Activated CD4-positive, alpha-beta T cell treated with anti-CD3 and anti-CD28 coated beads, Interleukin-2, amount 50 U/mL, for 16 hours (primary cell): ENCODE data around the gene NRN1L.
"Not testable (repeated sequence)": the region's sequence is repeated elsewhere in the genome, so short reads cannot be mapped to it uniquely, and the experiment has no call there.

ENCODE experiments used
- DNase-seq: peaks from one replicate; pipeline ENCODE4 v3.0.0-alpha.2; 2020

The NRN1L gene

GRCh38 chr16:67861877-67862276 is 22.8 kb upstream of the NRN1L start:
- DNase-seq = no peak

DNA sequence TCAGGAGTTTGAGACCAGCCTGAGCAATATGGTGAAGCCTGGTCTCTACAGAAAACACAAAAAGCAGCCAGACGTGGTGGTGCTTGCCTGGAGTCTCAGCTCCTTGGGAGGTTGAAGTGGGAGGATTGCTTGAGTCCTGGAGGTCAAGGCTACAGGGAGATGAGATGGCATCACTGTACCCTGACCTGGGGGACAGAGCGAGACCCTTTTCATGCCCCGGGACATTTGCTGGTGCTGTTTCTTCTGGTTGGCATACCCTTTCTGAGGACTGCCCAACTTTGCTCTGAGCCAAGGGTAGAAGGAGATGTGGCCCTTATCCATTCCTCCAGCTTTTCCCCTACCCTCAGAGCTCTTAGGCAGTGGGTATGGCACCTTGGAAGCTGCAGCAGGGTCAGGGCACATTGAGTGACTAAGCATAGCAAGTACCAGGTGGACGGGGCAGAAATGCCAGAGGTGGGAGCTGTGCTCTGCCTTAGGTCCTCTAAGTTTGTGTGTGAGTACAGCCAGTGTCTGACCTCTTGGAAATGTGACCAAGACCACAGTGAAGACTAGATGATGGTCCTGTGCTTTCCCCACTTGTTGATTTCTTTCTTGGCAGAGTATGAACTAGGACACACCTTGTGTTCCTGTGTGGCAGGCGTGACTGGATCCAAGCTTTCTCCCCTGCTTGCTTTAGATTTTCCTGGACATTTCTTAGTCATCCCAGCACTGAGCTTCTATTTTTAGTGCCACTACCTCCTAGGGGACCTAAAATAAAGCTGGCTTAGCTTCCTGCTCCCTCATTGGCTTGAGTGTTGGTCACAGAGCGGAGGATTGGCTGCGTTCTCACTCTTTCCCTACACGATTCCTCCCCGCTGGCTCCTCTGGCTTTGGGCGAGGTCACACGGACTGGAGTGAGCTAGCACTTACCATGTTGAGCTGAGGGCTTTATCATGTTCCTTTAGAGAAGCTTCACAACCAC is 21.8 kb upstream of the NRN1L start:
- DNase-seq = no peak

GRCh38 chr16:67864044-67864443 is 20.6 kb upstream of the NRN1L start:
- DNase-seq = not testable (repeated sequence)

- DNase-seq = no peak
These were observed 20.1 kb upstream of the NRN1L start for GRCh38 chr16:67864594-67864993.

- DNase-seq = no peak
These were observed 19.4 kb upstream of the NRN1L start for GRCh38 chr16:67865318-67865717.

GRCh38 chr16:67868290-67868689 is 16.4 kb upstream of the NRN1L start:
- DNase-seq = no peak

DNA sequence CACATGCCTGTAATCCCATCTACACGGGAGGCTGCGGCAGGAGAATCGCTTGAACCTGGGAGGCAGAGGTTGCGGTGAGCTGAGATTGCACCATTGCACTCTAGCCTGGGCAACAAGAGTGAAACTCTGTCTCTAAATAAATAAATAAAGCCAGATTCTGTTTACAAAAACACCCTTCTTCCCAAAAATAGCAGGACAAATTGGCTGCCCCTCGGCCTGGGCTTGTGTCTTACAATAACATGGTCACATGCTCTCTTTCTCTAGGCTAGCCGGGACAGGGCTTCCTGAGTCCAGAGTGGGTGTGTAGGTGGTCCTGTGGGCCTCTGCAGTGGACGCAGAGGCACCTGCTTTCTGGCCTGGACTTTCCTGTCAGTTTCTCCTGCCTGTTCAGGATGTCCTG is 15.0 kb upstream of the NRN1L start:
- no peak for DNase-seq

- DNase-seq = no peak
These were observed 13.4 kb upstream of the NRN1L start for GRCh38 chr16:67871256-67871655.

GRCh38 chr16:67872131-67872630 is 12.5 kb upstream of the NRN1L start:
- no peak for DNase-seq

DNA sequence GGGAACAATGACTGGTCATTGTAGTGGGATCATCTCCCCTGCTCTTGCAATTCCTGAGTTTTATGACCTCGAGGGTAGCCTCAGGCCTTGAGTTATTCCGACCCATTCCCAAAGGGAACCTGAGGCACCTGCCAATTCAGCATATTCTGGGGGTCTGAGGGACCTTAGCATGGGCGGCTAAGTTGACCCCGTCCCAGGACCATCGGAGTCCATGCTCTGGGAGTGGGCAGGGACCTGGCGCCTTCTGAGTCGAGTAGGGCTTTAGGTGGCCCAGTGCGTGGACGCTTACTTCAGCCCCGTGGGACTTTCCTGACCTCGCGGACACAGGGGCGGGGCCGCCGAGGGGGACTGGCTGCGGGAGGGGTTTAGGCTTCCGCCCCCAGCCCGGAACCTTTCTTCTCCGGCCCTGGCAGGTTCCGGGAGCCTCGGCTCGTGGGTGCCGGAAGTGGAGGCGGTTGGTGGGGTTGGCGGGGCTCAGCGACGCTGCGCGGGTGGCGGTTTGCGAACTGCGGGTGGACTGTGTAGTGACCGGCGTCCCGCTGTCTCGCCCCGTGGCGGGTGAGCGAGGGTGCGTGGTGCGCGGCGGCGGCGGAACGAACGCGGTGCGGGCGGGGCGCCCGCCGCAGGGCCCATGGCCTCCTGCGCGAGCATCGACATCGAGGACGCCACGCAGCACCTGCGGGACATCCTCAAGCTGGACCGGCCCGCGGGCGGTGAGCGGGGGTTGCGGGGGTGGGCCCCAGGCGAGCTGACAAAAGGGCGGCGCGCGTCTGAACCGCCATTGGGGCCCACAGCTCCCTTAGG is 11.9 kb upstream of the NRN1L start, which contains the start of gene EDC4:
TSS of gene EDC4 (plus strand) at position 422 of the 804 bp plus-strand sequence. CDS start at position 632, 210 bp downstream.
- peak; percentile 90 for DNase-seq

DNA sequence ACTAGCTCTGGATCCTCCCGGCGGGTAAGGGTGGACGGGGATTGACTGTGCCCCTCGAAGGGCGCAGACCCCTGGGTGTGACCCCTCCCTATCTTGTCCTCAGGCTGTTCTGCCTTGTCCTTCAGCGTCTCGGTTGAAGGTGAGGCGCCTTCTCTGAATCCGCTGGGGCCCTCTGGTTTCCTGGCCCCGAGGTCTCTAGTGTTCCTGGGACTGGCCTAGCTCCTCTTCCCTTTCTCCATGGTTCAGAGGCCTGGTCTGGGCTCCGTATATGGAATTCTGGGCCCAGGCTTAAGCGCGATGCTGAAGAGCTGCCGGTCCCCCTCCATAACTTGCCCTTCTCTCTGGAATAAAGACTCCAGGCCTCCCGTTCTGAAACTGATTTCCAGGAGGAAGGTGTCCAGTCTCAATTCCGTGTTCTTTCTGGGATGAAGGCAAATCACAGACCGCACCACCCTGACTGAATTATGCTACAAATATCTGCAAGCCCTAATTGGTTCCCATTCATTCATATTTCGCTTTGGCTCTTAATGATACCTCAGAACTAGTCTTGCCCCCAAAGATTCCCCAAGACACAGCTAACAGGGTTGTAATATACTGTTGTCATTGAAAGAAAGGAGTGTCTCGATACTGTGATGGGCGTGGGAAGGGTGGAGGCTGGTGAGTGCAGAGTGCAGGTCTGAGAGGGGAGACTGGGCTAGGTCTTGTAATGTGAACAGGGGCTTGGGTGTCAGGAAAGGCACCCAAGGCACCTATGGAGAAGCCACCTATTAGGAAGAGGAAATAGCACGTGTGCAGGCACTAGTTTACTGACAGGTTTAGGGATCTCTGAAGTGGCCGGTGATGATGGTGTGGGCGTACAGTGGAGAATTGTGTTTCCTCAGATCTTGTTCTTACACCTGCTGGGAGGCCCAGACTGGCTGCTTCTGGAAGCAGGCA is 11.0 kb upstream of the NRN1L start:
- DNase-seq = peak; percentile 10

GRCh38 chr16:67874372-67874771 is 10.3 kb upstream of the NRN1L start:
- DNase-seq = no peak

GRCh38 chr16:67877064-67877463 is 7.6 kb upstream of the NRN1L start:
- DNase-seq = no peak

DNA sequence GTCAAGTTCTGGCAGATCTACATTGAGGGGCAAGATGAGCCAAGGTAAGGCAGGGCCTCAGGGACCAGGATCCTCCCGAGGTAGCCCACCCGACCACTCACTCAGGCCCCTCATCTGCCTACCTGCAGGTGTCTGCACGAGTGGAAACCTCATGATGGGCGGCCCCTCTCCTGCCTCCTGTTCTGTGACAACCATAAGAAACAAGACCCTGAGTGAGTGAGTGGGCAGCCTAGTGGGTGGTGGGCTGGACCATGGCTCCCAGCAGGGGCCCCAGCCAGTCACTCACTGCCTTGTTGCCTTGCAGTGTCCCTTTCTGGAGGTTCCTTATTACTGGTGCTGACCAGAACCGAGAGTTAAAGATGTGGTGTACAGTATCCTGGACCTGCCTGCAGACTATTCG is 6.5 kb upstream of the NRN1L start:
- DNase-seq = no peak

- no peak for DNase-seq
These were observed 5.8 kb upstream of the NRN1L start for GRCh38 chr16:67878846-67879245.

DNA sequence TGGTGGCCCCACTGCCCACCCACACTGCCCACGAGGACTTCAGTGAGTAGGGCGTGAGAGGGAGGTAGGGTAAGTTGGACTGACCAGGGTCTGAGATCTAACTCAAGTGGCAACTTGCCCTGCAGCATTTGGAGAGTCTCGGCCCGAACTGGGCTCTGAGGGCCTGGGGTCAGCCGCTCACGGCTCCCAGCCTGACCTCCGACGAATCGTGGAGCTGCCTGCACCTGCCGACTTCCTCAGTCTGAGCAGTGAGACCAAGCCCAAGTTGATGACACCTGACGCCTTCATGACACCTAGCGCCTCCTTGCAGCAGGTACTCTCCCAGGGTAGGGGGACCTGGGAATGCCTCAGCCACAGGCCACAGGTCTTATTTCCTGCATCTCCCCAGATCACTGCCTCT is 5.2 kb upstream of the NRN1L start:
- DNase-seq = no peak

- DNase-seq = no peak
These were observed 4.7 kb upstream of the NRN1L start for GRCh38 chr16:67879936-67880335.

- DNase-seq = no peak
These were observed 4.1 kb upstream of the NRN1L start for GRCh38 chr16:67880584-67880983.

- DNase-seq = no peak
These were observed 3.0 kb upstream of the NRN1L start for GRCh38 chr16:67881621-67882161.

DNA sequence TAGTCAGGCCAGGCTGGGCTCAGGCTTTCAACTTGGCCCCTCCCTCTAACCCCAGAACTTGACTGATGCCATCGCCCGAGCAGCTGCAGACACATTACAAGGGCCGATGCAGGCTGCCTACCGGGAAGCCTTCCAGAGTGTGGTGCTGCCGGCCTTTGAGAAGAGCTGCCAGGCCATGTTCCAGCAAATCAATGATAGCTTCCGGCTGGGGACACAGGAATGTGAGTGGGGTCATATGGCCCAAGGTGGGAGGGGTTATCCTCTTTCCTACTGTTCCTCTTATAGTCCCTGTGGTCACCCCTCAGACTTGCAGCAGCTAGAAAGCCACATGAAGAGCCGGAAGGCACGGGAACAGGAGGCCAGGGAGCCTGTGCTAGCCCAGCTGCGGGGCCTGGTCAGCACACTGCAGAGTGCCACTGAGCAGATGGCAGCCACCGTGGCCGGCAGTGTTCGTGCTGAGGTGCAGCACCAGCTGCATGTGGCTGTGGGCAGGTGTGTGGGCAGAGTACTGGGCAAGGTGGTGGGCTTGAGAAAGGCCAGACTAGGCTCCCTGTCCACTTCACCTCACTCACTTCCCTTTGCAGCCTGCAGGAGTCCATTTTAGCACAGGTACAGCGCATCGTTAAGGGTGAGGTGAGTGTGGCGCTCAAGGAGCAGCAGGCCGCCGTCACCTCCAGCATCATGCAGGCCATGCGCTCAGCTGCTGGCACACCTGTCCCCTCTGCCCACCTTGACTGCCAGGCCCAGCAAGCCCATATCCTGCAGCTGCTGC is 2.1 kb upstream of the NRN1L start:
- DNase-seq = no peak

- DNase-seq = no peak
These were observed 1.4 kb upstream of the NRN1L start for GRCh38 chr16:67883146-67883871.
